ENCODE data around the gene BEST3.

GRCh38 chr12:69694123-69694522 lies 5.0 kb downstream of the BEST3 start:
- TF ChIP-seq EZH2 (IDR thresholded peaks at IDR 0.05) = no peak
- TF ChIP-seq FOXP2 (optimal IDR thresholded peaks at IDR 0.05; ENCODE audit: control extremely low read depth, extremely low read length, insufficient read depth) = no peak
- no peak for TF ChIP-seq POLR2AphosphoS5 (IDR thresholded peaks at IDR 0.05; ENCODE audit: borderline replicate concordance, low read depth, low read length)

Measured in SK-N-MC (cell line).